ENCODE data around the gene GEMIN4. TPM values are rescaled to one million over a fixed set of nuclear protein-coding genes. Genes with fewer than 3 reads are reported as not detected.

Gene GEMIN4
- polyA plus RNA-seq, 1 of the 3 experiments (the other 2 are of a cell fraction), result 12.5 TPM

GRCh38 chr17:796609-797008 is 44.5 kb upstream of the GEMIN4 start:
- no peak overlapping the region for H3K9ac ChIP-seq
- ChIA-PET POLR2A (interaction anchor here (0.7 kb wide), 1 partner anchor 8 kb away, joined by 3 read pairs; no protein-coding TSS in a partner anchor), CTCF (interaction anchor here (1.0 to 9.2 kb wide), 5 partner anchors 9 to 260 kb away, joined by 3 to 155 read pairs (median 9); partner anchors contain the start of genes NXN and TIMM22)
- whole genome bisulfite sequencing (ENCODE audit: low lambda C conversion rate), result 89% methylated on average over 15 of the region's 15 CpGs
- H3K4me1 ChIP-seq (ENCODE audit: control insufficient read depth in 1 of 2, insufficient read depth in 2 of 2, low read depth in 1 of 2, low read length in 1 of 2), result peaks cover 0 to 13% of the 10 kb centered on the region in 2 experiments; a peak in 1 of 4 replicates
- no peak for DNase-seq
- no peak overlapping the region for H3K27ac ChIP-seq (ENCODE audit: low read depth in 2 of 2, low read length in 1 of 2)
- TF ChIP-seq NFIC (IDR thresholded peaks at IDR 0.05; ENCODE audit: borderline replicate concordance) (no peak), ELF1 (IDR thresholded peaks at IDR 0.05) (no peak), SIN3A (IDR thresholded peaks at IDR 0.05; ENCODE audit: borderline replicate concordance, low read depth, low read length) (no peak), GABPA (IDR thresholded peaks at IDR 0.05; ENCODE audit: low read depth) (no peak), TAF1 (IDR thresholded peaks at IDR 0.05; ENCODE audit: borderline replicate concordance, low read depth, low read length) (no peak), MEF2A (IDR thresholded peaks at IDR 0.05; ENCODE audit: borderline replicate concordance, low read depth) (no peak), FOXM1 (IDR thresholded peaks at IDR 0.05; ENCODE audit: low read depth) (no peak), USF2 (IDR thresholded peaks at IDR 0.05; ENCODE audit: borderline replicate concordance, low read depth, low read length) (no peak), EZH2phosphoT487 (IDR thresholded peaks at IDR 0.05; ENCODE audit: borderline replicate concordance, low read depth) (no peak), RFX5 (IDR thresholded peaks at IDR 0.05; ENCODE audit: low read length) (no peak), REST (IDR thresholded peaks at IDR 0.05; ENCODE audit: low read depth, low read length) (no peak)
- no peaks in the 10 kb centered on the region for H3K27me3 ChIP-seq (ENCODE audit: insufficient read depth)
- peaks cover 0 to 12% of the 10 kb centered on the region in 2 experiments for H3K36me3 ChIP-seq (replicated peaks in 1 of 2; ENCODE audit: control insufficient read depth in 1 of 2, insufficient read depth in 2 of 2, low read length in 1 of 2)
- no peak overlapping the region for H3K4me3 ChIP-seq (ENCODE audit: low read depth in 2 of 2, low read length in 1 of 2)
- no peaks in the 10 kb centered on the region for H3K9me3 ChIP-seq
- H3K9me2 ChIP-seq, result no peaks in the 10 kb centered on the region
- no peaks in the 10 kb centered on the region for H4K20me1 ChIP-seq (ENCODE audit: insufficient read depth)
- no peak overlapping the region for H2AFZ ChIP-seq (ENCODE audit: low read depth)
- H3K4me2 ChIP-seq, result no peak overlapping the region
- no peaks in the 10 kb centered on the region for H3F3A ChIP-seq (replicated peaks; ENCODE audit: insufficient read depth)
- no peaks in the 10 kb centered on the region for H3K79me2 ChIP-seq (ENCODE audit: insufficient read depth)

- no peaks in the 10 kb centered on the region for H4K20me1 ChIP-seq (ENCODE audit: insufficient read depth)
- no peak overlapping the region for H3K9ac ChIP-seq
- DNase-seq, result no peak
- H2AFZ ChIP-seq (ENCODE audit: low read depth), result no peak overlapping the region
- no peaks in the 10 kb centered on the region for H3K79me2 ChIP-seq (ENCODE audit: insufficient read depth)
- no peaks in the 10 kb centered on the region for H3K9me3 ChIP-seq
- CTCF ChIA-PET, result interaction anchor here (0.8 to 9.2 kb wide), 12 partner anchors 8 to 261 kb away, joined by 3 to 155 read pairs (median 7); partner anchors contain the start of genes NXN and TIMM22
- H3K4me3 ChIP-seq (ENCODE audit: low read depth in 2 of 2, low read length in 1 of 2), result no peak overlapping the region
- H3K4me1 ChIP-seq (ENCODE audit: control insufficient read depth in 1 of 2, insufficient read depth in 2 of 2, low read depth in 1 of 2, low read length in 1 of 2), result peaks cover 0 to 13% of the 10 kb centered on the region in 2 experiments; a peak in 1 of 4 replicates
- H3K27ac ChIP-seq (ENCODE audit: low read depth in 2 of 2, low read length in 1 of 2), result no peak overlapping the region
- peaks cover 0 to 19% of the 10 kb centered on the region in 2 experiments for H3K36me3 ChIP-seq (replicated peaks in 1 of 2; ENCODE audit: control insufficient read depth in 1 of 2, insufficient read depth in 2 of 2, low read length in 1 of 2)
- no peaks in the 10 kb centered on the region for H3K9me2 ChIP-seq
- H3K27me3 ChIP-seq (ENCODE audit: insufficient read depth), result no peaks in the 10 kb centered on the region
- H3K4me2 ChIP-seq, result no peak overlapping the region
- no peaks in the 10 kb centered on the region for H3F3A ChIP-seq (replicated peaks; ENCODE audit: insufficient read depth)
- WGBS (ENCODE audit: low lambda C conversion rate), result 82% methylated on average over 8 of the region's 9 CpGs
- POLR2A ChIA-PET, result interaction anchor here (0.6 to 1.5 kb wide), 3 partner anchors 9 to 484 kb away, joined by 3 read pairs; no protein-coding TSS in a partner anchor
- TF ChIP-seq JUND (IDR thresholded peaks at IDR 0.05) (no peak), GATA2 (CRISPR knock-in tag; IDR thresholded peaks at IDR 0.05) (no peak), RXRA (IDR thresholded peaks at IDR 0.05; ENCODE audit: borderline replicate concordance, low read depth) (no peak), ZBTB33 (IDR thresholded peaks at IDR 0.05; ENCODE audit: borderline replicate concordance, low read depth) (no peak), IRF3 (IDR thresholded peaks at IDR 0.05; ENCODE audit: low read depth, low read length) (no peak), USF2 (IDR thresholded peaks at IDR 0.05; ENCODE audit: borderline replicate concordance, low read depth, low read length) (no peak), GABPA (IDR thresholded peaks at IDR 0.05; ENCODE audit: low read depth) (no peak), USF1 (IDR thresholded peaks at IDR 0.05; ENCODE audit: borderline replicate concordance, low read depth) (no peak)
Observed at GRCh38 chr17:795721-796120, 43.7 kb upstream of the GEMIN4 start.
